ENCODE data around the gene MAP3K2. TPM values are rescaled to one million over a fixed set of nuclear protein-coding genes. Genes with fewer than 3 reads are reported as not detected.

Gene MAP3K2
- total RNA-seq, 2 experiments from 2014 or later = 103 to 105 TPM

GRCh38 chr2:127378720-127379119 lies 9.1 kb downstream of the MAP3K2 start:
- H3K4me1 Mint-ChIP-seq (ENCODE audit: low read depth) = peaks cover 73% of the 10 kb centered on the region
- Histone ChIP-seq H3K36me3 (ENCODE audit: insufficient read depth, low read length) (peaks cover 6% of the 10 kb centered on the region), H3K27ac (ENCODE audit: low read depth in 1 of 2, low read length in 2 of 2) (no peak overlapping the region), H3K4me3 (ENCODE audit: low read length) (no peak overlapping the region), H3K27me3 (ENCODE audit: control insufficient read depth in 1 of 2, insufficient read depth in 2 of 2, low read length in 2 of 2) (no peaks in the 10 kb centered on the region), H3K9me3 (ENCODE audit: control insufficient read depth in 1 of 2, insufficient read depth in 1 of 2, low read length in 2 of 2) (peaks cover 6 to 8% of the 10 kb centered on the region in 2 experiments), H3K4me1 (ENCODE audit: insufficient read depth, low read length) (peaks cover 11% of the 10 kb centered on the region)
- intact Hi-C loops (cut with DNase I, micrococcal nuclease) = no loop called here
- H3K27me3 Mint-ChIP-seq = no peaks in the 10 kb centered on the region
- H3K27ac Mint-ChIP-seq = no peak overlapping the region
- POLR2A ChIA-PET = interaction anchor here (0.6 to 1.7 kb wide), 3 partner anchors 8 to 44 kb away, joined by 4 to 6 read pairs (median 4); no protein-coding TSS in a partner anchor
- H3K4me3 Mint-ChIP-seq = no peak overlapping the region
- no peak for DNase-seq
- peaks cover 10% of the 10 kb centered on the region for H3K9me3 Mint-ChIP-seq
- H3K36me3 Mint-ChIP-seq (ENCODE audit: low read depth) = peaks cover 49% of the 10 kb centered on the region
- ATAC-seq (ENCODE audit: poor library complexity) = no peak
- TF ChIP-seq CTCF (IDR thresholded peaks at IDR 0.05) = no peak
- CTCF ChIA-PET = interaction anchor here (2.0 kb wide), 1 partner anchor 37 kb away, joined by 8 read pairs; no protein-coding TSS in a partner anchor

- ChIA-PET POLR2A (interaction anchor here (1.7 kb wide), 1 partner anchor 10 kb away, joined by 6 read pairs; no protein-coding TSS in a partner anchor), CTCF (no interaction called here)
- H3K36me3 Mint-ChIP-seq (ENCODE audit: low read depth) = peaks cover 53% of the 10 kb centered on the region
Observed at GRCh38 chr2:127377262-127377661, 10.5 kb downstream of the MAP3K2 start.

GRCh38 chr2:127376257-127376656 lies 11.5 kb downstream of the MAP3K2 start:
- Mint-ChIP-seq H3K4me1 (ENCODE audit: low read depth) (peaks cover 56% of the 10 kb centered on the region), H3K36me3 (ENCODE audit: low read depth) (peaks cover 63% of the 10 kb centered on the region), H3K27ac (no peak overlapping the region), H3K9me3 (peaks cover 26% of the 10 kb centered on the region), H3K4me3 (no peak overlapping the region), H3K27me3 (no peaks in the 10 kb centered on the region)
- no peak for TF ChIP-seq CTCF (IDR thresholded peaks at IDR 0.05)
- intact Hi-C loops (cut with DNase I, micrococcal nuclease) = no loop called here
- Histone ChIP-seq H3K36me3 (ENCODE audit: insufficient read depth, low read length) (peaks cover 6% of the 10 kb centered on the region), H3K4me3 (ENCODE audit: low read length) (no peak overlapping the region), H3K4me1 (ENCODE audit: insufficient read depth, low read length) (peaks cover 8% of the 10 kb centered on the region), H3K9me3 (ENCODE audit: control insufficient read depth in 1 of 2, insufficient read depth in 1 of 2, low read length in 2 of 2) (peaks cover 11 to 17% of the 10 kb centered on the region in 2 experiments), H3K27ac (ENCODE audit: low read depth in 1 of 2, low read length in 2 of 2) (no peak overlapping the region), H3K27me3 (ENCODE audit: control insufficient read depth in 1 of 2, insufficient read depth in 2 of 2, low read length in 2 of 2) (no peaks in the 10 kb centered on the region)
- CTCF ChIA-PET = no interaction called here
- no peak for DNase-seq
- POLR2A ChIA-PET = no interaction called here
- no peak for ATAC-seq (ENCODE audit: poor library complexity)

More at GRCh38 chr2:127377262-127377661, 10.5 kb downstream of the MAP3K2 start:
- H3K4me1 Mint-ChIP-seq (ENCODE audit: low read depth) = peaks cover 60% of the 10 kb centered on the region
- peaks cover 6% of the 10 kb centered on the region for H3K36me3 ChIP-seq (ENCODE audit: insufficient read depth, low read length)
- no peak overlapping the region for H3K4me3 Mint-ChIP-seq
- H3K9me3 Mint-ChIP-seq = peaks cover 20% of the 10 kb centered on the region
- H3K4me3 ChIP-seq (ENCODE audit: low read length) = no peak overlapping the region
- ATAC-seq (ENCODE audit: poor library complexity) = no peak
- intact Hi-C loops (cut with DNase I, micrococcal nuclease) = no loop called here
- no peak for TF ChIP-seq CTCF (IDR thresholded peaks at IDR 0.05)
- peaks cover 8% of the 10 kb centered on the region for H3K4me1 ChIP-seq (ENCODE audit: insufficient read depth, low read length)
- H3K27ac ChIP-seq (ENCODE audit: low read depth in 1 of 2, low read length in 2 of 2) = no peak overlapping the region
- no peak overlapping the region for H3K27ac Mint-ChIP-seq
- H3K9me3 ChIP-seq (ENCODE audit: control insufficient read depth in 1 of 2, insufficient read depth in 1 of 2, low read length in 2 of 2) = peaks cover 11 to 16% of the 10 kb centered on the region in 2 experiments
- H3K27me3 Mint-ChIP-seq = no peaks in the 10 kb centered on the region
- H3K27me3 ChIP-seq (ENCODE audit: control insufficient read depth in 1 of 2, insufficient read depth in 2 of 2, low read length in 2 of 2) = no peaks in the 10 kb centered on the region
- DNase-seq = no peak
